NCI-H345 treated with DMSO at 0.1 percent for 48 hours (cell line): Measurements from ENCODE around the gene SMCO2.

ENCODE experiments used
- DNase-seq: peaks from one replicate; lab custom pipeline; 2025; ENCODE audit not compliant: unreplicated experiment; lab: John Stamatoyannopoulos, UW

The SMCO2 gene

DNA sequence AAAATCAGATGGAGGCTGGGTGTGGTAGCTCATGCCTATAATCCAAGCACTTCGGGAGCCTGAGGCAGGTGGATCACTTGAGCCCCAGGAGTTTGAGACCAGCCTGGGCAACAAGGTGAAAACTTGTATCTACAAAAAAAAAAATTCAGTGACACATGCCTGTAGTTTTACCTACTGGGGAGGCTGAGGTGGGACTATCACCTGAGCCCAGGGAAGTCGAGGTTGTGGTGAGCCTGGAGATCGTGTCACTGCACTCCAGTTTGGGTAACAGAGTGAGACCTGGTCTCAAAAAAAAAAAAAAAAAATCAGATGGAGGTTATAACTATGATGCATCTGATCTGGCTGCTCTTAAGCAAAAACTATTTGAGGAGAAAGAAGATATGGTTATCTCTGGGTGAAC, 50.9 kb downstream of the SMCO2 start:
- DNase-seq: no peak

DNA sequence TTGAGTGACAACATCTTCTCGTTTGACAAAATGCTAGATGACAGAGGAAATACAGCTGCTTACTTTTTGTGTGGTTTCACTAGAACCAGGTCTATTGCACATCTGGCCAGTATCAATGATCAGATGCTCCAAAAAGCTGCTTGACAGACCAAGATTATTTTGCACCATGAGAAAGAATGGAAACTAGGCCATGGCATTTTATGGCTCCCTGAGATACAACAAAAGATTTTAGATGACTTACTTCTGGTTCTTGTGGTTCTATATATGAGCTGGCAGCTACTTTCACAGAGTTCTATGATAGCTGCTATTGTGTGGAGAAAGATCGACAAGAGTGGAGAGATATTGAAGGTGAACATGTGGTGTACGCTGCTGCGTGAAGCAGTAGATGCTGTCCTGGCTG, 51.6 kb downstream of the SMCO2 start:
- no peak for DNase-seq

DNA sequence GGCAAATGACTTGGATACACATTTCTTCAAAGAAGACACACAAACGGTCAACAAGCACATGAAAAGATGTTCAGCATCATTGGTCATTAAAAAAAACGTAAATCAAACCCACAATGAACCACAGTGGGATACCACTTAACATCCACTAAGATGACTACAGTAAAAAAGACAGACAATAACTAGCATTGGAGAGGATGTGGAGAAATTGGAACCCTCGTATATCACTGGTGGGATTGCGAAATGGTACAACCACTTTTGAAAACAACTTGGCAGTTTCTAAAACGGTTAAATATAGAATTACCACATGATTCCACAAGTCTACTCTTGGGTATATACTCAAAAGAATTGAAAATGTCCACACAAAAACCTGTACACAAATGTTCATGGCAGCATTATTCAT, 52.2 kb downstream of the SMCO2 start:
- no peak for DNase-seq

DNA sequence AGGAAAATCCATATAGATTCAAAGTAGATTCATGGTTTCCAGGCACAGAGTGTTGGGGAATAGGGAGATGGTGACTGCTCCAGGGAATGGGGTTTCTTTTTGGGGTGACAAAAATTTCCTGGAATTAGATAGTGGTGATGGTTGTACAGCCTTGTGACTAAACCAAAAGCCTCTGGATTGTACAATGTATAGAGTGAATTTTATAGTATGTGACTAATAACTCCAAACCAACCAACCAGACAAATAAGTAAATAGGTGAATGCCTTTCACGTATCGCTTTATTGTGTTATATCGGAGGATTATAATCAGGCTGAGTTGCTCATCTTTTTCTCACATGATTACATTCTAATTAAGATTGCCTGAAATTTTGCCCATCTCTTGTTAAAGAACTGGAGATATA, 52.8 kb downstream of the SMCO2 start:
- no peak for DNase-seq

DNA sequence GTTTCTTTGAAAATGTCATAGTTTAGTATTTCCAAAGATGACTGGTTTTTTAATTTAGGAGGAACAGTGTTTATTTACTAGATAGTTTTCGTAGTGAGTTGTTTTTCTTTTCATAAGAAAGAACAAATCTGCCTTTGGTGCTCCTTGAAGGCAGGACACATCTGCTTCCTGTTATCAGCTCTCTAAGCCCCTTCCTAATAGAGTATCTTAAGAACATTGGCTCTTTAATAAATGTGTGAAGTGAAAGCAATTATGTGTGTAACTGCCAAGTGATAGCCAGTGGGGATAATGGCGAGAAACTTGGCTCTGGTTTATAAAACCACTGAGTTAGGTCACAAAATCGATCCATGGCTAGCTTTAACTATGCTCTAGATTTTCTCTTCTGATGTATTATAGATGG, 54.0 kb downstream of the SMCO2 start:
- no peak for DNase-seq

DNA sequence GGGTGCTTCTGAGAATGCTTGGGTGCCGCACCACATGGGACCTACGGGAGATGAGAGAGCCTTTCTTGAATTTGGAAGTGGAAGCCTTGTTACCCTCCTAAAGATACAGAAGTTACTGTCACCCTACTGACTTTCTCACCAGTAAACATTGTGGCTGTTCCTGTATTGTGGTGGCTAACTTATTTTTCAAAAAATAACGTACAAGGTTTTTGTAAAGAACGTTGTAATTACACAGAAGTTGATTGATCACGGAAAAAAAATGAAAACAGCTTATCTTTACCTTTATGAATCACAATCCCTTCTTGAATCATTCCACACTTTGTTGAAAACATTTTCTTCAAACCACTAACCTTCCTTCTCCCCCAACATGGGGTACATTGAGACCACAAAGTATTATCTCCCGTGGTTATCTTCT, 55.5 kb downstream of the SMCO2 start:
- DNase-seq: no peak

DNA sequence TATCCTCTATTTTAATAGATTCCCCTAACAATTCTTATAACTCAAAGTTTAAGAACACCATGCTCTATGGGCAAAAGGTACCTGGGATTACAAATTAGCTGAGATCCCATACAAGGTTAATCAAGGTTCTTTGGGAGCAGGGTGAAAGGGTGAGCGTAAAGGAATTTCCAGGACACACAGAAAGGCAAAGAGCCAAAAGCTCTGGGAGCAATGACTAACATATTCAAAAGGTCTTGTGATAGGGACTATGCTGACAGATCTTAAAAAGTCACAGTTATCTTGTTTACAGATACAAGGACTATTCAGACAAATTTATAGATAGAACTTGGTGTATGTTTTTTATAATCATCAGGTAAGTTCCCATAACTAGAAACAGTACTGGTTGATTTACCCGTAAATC, 58.0 kb downstream of the SMCO2 start:
- no peak for DNase-seq

DNA sequence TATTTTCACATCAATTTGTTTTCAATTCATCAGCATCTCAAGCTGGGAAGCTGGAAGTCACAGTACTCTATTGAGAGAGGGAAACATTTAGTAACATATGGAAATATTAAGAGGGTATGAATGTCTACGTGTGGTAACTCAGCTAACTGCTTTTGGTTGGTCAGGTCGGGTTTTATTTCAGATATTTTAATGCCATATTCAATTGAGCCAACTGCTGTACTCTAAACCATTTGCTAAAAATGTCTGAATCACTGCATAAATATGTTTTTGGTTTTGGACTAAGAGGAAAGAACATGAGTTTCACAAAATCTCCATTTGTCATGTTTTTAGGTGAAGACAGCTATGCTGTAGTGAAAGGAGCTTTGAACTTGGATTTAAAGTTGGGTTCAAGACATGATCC, 58.6 kb downstream of the SMCO2 start:
- DNase-seq: no peak

DNA sequence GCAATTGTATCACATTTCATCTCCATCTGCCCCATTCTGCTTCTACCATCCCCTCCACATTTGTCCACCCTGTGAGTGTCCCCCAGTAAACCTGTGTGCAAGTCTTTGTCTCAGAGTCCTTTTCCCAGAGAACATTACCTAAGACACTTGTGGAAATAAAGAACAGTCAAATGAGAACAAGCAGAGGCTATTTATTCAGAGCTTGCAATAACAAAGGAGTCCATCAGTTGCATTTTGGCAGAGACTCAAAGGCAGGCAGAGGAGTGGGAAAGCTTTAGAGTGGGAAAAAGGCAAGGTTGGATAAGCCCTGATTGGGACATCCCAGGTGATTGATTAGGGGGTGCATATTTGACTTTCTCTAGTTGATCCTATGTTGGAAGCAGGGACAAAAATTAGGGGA, 59.2 kb downstream of the SMCO2 start:
- DNase-seq: no peak

DNA sequence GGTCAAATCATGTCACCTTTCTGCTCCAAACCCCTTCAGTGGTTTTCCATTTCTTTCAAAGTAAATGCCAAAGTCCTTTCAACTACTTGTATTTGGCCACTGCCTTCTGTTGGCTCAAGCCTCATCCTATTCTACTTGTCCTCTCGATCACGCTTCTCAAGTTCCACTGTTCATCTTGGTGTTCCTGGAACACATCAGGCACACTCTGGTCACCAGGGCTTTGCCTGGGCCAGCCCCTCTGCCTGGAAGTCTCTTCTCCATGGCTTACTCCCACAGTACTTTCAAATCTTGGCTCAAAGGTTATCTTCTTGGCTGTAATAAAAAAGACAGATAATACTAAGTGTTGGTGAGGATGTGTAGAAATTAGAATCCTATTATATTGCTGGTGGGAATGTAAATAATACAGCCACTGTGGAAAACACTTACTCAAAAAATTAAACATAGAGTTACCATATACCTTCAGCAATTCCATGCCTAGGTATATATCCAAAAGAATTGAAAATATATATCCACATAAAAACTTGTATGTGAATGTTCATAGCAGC, 60.2 kb downstream of the SMCO2 start:
- DNase-seq: no peak

DNA sequence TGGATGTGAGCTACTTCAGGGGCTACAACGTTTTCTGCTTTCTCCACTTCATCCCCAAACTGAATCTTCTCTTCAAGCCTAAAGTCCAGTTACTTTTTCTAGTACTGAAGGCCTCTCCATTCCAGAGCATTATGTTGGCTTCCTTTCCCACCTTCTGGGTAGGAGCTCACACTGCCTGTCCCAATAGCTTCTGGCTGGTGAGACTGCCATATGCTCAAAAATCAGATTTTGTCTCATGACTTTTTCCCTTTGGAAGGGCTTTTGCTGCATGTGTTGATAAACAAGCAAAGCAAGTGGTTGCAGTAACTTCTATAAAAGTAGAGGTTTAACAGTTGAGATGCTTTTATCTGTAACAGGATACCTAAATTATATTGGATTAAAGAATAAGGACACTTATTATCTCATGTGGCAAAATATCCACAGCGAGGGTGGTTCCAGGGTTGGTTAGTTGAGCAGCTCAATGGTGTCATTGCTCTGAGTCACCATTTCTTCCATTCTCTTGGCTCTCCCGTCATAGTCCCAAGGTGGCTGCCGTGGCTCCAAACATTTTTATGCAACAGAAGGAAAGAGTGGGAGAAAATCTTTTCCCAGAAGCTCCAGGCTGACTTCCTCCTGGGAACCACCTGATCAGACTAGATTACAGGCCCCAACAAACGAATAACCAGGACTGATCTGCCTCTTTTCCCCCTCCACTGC, 62.3 kb downstream of the SMCO2 start:
- no peak for DNase-seq

DNA sequence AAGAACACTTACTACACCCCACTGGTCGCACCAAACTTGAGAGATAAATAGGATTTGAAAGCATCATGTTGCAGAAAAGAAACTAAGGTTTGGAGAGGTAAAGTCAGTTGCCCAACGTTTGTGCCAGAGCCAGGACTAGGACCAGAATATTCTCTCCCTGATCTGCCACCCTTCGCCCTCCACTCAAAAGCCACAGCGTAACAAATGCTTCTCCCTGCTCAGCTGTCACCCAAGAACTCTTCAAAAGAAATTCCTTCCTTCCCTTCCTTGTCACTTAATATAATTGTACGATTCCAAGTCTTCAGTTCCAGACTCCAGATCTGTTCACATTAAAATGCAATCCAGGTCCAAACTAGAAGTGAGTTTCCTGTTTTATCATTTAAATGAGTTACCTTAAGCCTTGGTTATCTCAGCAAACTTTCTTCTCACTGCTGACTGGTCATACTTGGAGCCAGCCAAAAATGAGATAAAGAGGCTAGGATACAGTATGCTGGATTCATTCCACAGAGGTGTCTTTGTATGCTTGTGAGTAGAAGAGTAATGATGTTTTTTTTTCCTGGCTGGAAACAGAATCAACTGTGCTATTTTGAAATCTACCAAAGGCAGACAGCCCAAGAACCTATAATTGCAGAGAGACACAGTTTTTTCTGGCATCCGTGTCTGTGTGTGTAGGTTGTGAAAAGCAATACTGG, 64.6 kb downstream of the SMCO2 start:
- DNase-seq: no peak

DNA sequence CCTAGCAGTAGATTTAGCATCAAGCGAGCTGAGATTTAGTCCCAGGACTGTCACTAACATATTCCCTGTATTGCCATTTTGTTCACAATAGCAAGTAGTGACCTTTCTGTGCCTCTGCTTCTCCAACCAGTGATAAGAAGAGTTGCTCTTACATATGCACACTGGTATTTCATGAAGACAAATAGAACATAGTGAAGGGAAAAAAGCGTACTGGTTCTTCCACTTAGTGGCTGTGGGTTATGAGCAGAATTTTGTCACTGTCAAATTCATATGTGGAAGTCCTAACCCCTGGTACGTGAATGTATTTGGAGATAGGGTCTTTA, 65.1 kb downstream of the SMCO2 start:
- DNase-seq: no peak

DNA sequence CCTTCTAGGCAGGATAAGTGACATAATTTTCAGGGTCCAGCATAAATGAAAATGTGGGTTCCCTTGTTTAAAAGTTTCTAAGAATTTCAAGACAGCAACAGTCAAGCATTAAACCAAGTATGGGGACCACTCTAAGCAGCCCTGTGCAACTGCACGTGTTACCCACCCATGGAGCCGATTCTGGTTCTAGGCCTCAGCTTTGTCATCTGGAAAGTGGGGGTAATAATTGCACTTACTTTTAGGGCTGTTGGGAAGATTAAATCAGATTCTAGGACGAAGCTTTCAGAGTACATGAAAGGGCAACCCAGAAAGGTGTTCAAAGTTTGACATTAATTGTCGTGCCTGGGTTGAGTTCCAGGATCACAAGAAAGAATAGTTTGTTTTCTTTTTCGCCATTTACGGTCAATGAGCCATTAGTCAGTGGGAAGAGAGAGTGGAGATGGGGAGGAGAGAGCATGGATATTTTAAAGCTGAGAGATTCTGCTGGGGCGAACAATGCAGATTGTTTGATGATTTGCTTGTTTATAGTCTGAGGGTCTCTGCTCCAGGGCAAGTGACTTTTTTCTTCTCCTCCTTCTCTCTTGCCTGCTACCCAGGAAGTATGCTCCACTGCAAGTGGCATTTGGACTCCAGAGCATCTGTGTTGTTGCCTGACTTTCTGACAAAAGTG, 66.8 kb downstream of the SMCO2 start:
- DNase-seq: no peak

DNA sequence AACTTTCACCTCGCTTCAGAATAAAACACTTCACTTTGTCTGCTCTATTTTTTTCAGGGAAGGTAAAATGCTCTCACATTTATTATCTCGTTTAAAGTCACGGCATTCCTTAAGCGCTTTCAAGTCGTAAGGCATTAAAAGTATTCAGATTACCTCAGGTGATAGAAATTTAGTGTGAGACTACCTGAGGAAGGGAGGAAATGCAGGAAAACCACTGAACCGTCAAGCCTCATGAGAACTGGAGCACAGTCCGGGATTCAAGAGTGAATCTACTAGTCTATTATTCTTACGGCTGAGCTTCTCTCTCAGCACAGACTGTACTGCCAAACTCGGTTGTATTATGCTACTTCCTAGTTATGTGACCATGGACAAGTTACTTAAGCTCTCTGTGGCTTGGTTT, 69.1 kb downstream of the SMCO2 start:
- DNase-seq: no peak

DNA sequence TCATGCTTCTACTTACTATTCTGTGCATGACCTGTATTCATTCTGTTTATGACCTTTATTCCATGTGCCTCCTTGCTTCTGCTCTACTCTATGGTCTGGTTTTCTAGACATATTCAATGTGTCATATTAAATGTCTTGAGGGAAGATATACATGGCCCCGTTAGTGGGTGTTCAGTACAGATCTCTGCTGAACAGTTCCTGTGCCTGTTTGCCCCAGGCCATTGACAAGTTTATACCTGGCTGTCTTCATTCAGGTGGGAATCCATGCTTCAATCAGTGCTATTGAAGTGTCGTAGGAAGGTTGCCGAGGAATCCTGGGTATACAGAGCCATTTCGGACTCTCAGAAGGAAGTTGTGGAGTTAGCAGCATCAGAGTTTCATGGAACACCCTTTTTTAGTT, 70.1 kb downstream of the SMCO2 start:
- DNase-seq: no peak

DNA sequence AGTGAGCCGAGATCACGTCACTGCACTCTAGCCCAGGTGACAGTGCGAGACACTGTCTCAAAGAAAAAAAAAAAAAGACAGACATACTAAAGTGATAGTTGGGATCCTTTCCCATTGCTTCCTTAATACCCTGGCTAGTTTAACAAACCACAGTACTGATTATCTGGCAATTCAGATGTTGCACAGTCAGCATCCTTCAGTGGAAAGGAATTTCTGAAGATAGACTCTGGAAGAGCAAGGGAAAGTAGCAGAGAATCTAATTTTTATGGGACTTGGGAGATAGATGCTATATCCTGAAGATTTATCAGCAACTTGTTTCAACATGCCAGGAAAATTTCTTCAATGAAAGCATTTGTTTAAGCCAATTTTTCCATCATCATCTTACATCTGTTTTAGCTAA, 71.0 kb downstream of the SMCO2 start:
- no peak for DNase-seq

DNA sequence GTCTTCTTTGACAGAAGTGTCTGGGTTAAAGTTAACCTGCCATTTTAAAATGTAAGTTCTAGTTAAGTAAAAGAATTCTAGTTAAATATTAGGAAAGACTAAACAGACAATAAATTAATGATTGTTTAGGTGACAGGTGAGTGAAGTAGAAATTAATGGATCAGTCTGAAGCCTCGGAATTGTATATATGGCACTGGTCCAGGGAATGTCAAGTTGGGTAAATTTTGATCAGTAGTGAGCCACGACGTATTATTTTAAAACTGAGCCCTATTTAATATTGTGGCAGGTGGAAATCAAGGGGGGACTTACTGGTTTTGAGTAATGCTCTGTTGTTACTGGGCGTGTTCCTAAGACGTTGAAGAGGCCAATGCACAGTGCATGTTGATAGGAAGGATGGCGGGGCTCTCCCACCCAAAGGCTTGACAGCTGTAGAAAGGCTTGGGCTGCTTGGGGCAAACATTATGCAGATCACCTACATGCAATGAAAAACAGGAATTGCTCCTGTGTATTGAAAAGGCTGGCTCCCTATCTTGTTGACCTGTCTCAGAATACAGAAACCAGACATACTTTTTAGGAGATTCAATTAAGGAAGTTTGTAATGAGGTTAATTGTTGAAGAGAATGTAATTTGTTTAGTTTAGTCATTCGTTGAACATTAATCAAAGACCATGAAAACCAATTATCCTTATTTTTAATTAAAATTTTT, 71.6 kb downstream of the SMCO2 start:
- no peak for DNase-seq

DNA sequence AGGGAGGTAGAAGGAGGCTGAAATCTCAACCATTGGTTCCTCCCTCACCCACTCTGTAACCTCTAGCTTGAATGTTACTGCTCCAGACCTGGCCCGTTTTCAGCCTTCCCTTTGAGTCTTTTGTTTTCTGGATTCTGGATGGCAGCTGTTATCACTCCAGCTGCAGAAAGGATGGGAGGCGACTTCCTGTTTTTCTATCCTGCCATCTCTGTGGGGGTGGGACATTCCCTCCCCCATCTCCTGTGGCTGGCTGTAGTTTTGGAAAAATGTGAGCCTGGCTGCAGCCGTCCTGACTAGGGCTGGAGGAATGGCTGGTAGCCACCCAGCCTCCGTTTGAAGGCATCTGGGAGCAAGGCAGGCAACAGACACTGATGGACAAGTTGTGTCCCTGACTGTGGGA, 74.5 kb downstream of the SMCO2 start:
- no peak for DNase-seq

DNA sequence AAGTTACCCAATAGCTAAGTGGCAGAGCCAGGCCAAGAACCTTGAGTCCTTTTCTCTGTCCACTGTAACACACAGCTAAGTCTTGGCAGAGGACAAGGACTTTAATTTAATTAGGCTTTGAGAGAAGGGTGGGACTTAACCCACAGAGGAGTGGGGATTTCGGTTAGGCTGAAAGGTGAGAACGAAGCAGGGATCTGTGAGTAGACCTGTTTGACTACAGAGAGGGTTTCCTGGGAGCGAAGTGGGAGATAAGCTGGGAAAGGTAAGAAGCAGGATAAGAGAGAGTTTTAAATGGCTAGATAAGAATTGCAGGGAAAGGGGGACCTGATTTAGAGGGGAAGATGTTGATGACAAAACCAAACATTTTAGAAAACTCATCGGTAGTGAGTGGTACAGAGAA, 75.4 kb downstream of the SMCO2 start:
- no peak for DNase-seq

DNA sequence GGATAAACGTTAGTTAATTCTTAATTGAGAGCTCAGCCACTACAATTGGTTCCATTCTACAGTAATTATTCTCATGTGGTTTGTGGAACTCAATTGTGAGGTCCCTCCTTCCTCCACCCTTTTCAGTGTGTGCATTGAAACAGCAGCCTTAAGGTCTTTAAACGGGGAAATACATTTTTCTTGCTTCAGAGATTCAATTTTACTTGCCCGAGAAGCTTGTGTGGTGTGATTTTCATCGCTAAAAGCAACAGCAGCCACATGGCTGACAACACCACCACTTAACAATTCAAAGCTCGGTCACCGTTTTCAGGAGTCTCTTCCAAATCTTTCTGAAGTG, 76.7 kb downstream of the SMCO2 start:
- DNase-seq: no peak
